Thyroid gland (tissue), 4 donors: ENCODE measurements around the gene ACADL. TPM values are rescaled to one million over a fixed set of nuclear protein-coding genes. Genes with fewer than 3 reads are reported as not detected.

Experiments used
- DNase-seq, 2 donors: peaks; one replicate each; pipeline ENCODE4 v3.0.0-alpha.2; 2019
- H3K27ac ChIP-seq, 3 donors: fragments of 200-600 bp; sonication (generic); 1 replicate in 2 of 3; 2 replicates in 1 of 3; pipeline ENCODE4 v1.5.1; 2016 to 2019; ENCODE audit warnings: mild to moderate bottlenecking in 1 of 3, moderate library complexity in 1 of 3
- H3K27me3 ChIP-seq: fragments of 200-600 bp; sonication (generic); one replicate; pipeline ENCODE4 v1.5.1; 2019
- H3K36me3 ChIP-seq, 2 donors: fragments of 200-600 bp; sonication (generic); one replicate each; pipeline ENCODE4 v1.5.1; 2016 to 2019
- H3K4me1 ChIP-seq, 2 donors: fragments of 200-600 bp; sonication (generic); one replicate each; pipeline ENCODE4 v1.5.1; 2017 to 2019
- H3K4me3 ChIP-seq, 3 donors: fragments of 200-600 bp; sonication (generic); replicated peaks in 1 of 3; 1 replicate in 2 of 3; 2 replicates in 1 of 3; pipeline ENCODE4 v1.5.1; 2016; ENCODE audit warnings: mild to moderate bottlenecking in 1 of 3
- H3K9me3 ChIP-seq: fragments of 200-600 bp; sonication (generic); one replicate; pipeline ENCODE4 v1.5.1; 2017
- CTCF ChIP-seq, 6 experiments: fragments of 200-600 bp in 3 of 6; fragments of 450-650 bp in 3 of 6; sonication (generic) in 3 of 6; IDR thresholded peaks; one replicate each; pipeline ENCODE4 v1.5.1; 2016 to 2019; ENCODE audit warnings: antibody characterized with exemption in 6 of 6, mild to moderate bottlenecking in 2 of 6, inconsistent platforms in 1 of 6, moderate library complexity in 1 of 6
- POLR2A ChIP-seq, 2 donors: fragments of 450-650 bp; IDR thresholded peaks; one replicate each; pipeline ENCODE4 v1.6.1; 2017; ENCODE audit warnings: antibody characterized with exemption in 2 of 2, mild to moderate bottlenecking in 2 of 2, moderate library complexity in 1 of 2
- WGBS, 2 donors: methylation state at CpG; one replicate each; pipeline ENCODE4 v1.1.5; 2017; 5-methylcytosine and 5-hydroxymethylcytosine counted together
- intact Hi-C: fragments of 100-400 bp; cut with DNase I; formaldehyde crosslinking; loops from one replicate; pipeline ENCODE4 v1.15.1; 2023
- total RNA-seq, 4 donors: library from RNA; depleted of rRNA; stranded (reverse); fragments of >200 nt; gene quantifications; one replicate each; pipeline ENCODE4 v1.2.3, GENCODE V29; 2016

ACADL gene
- total RNA-seq, 4 donors from 2014 or later: 72.7 to 133 (median 111) TPM

DNA sequence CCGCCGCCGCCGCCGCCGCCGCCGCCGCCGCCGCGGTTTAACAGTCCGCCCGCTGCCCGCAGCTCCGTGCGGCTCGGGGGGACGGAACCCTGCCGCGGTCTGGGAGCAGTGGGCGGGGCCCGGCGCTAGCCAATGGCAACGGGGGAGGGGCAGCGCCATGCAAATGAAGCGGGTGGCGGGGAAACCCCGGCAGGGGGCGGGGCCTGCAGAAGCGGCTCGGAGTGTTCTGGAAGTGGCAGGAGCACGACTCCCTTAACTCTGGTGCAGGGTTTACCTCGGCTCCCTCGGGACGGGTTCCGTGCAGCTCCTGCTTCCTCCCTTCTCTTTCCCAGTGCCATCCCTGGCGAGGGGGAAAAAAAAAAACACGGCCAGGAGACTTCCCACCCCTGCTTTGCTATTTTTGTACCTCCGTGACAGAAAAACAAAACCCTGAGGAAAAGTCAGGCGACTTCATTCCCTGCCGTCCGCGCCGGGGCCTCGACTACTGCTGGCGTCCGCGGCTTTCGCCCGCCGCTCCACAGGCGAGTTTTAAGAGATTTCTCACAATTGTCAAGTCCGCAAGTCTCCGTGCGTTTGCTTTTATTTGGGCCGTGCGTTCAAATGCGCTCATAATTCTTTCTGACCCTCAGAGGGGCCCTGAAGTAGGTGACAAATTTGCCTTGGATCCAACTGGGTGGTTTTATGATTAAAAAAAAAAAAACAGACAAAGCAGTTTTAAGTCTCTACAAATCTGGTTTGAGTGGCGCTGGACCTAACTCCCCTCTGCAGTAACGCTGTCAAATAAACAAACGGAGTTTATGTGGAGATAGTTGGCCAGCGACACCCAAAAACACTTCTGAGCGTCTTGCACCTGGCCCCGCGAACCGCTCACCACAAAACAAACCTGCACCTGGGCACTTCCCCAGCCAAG is 53.7 kb downstream of the ACADL start, which contains the start of gene KANSL1L:
Gene KANSL1L (minus strand): TSS at position 101 of the 910 bp plus-strand sequence. CDS start 16,827 bp downstream, outside the sequence.
- Histone ChIP-seq H3K9me3 (no peaks in the 10 kb centered on the region), H3K4me1 (peaks cover 19 to 23% of the 10 kb centered on the region in 2 donors), H3K4me3 (peak within 1 kb of the TSS; percentile 27 to 74 (median 67)), H3K36me3 (no peaks in the 10 kb centered on the region), H3K27ac (peak within 1 kb of the TSS; percentile 98 to 100 (median 100)), H3K27me3 (no peaks in the 10 kb centered on the region)
- intact Hi-C loops: loop anchor here (10.0 kb wide), 1 partner anchor 167 kb away; the partner anchor contains the start of gene RPE
- 1% methylated on average over 44 to 50 of the region's 67 CpGs for WGBS, 2 donors
- TF ChIP-seq POLR2A (IDR thresholded peaks at IDR 0.05) (peak; percentile 24 to 96), CTCF (IDR thresholded peaks at IDR 0.05) (no peak)
- DNase-seq: peak; percentile 99 to 100

GRCh38 chr2:210170446-210171303 is 54.6 kb downstream of the ACADL start:
- WGBS, 2 donors: 0% methylated on average over 12 to 16 of the region's 64 CpGs
- DNase-seq: peak; percentile 94 to 95
- Histone ChIP-seq H3K36me3 (no peaks in the 10 kb centered on the region), H3K9me3 (no peaks in the 10 kb centered on the region), H3K27ac (peak overlapping the region; percentile 98 to 100 (median 100)), H3K4me3 (peak overlapping the region; percentile 27 to 74 (median 67)), H3K4me1 (peaks cover 28 to 32% of the 10 kb centered on the region in 2 donors), H3K27me3 (no peaks in the 10 kb centered on the region)
- intact Hi-C loops: loop anchor here (10.0 kb wide), 1 partner anchor 166 kb away; the partner anchor contains the start of gene RPE
- TF ChIP-seq POLR2A (IDR thresholded peaks at IDR 0.05) (peak; percentile 46 to 95), CTCF (IDR thresholded peaks at IDR 0.05) (no peak)

DNA sequence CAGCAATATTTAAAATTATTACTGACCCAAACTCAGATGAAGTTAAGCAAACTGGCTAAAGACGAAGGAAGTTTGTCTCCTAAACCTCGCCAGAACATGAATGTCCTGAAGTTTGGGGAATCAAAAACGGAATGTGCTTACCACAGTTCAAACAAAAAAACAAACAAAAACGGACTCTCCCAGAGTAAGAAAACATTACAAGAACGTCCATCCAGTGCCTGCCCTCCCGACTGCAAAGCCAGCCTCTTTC is 55.1 kb downstream of the ACADL start:
- TF ChIP-seq POLR2A (IDR thresholded peaks at IDR 0.05) (no peak), CTCF (IDR thresholded peaks at IDR 0.05) (no peak)
- no peaks in the 10 kb centered on the region for H3K9me3 ChIP-seq
- intact Hi-C loops: loop anchor here (10.0 kb wide), 1 partner anchor 165 kb away; the partner anchor contains the start of gene RPE
- 0 to 1% methylated on average over 6 of the region's 6 CpGs for WGBS, 2 donors
- no peaks in the 10 kb centered on the region for H3K36me3 ChIP-seq
- no peak for DNase-seq
- H3K27me3 ChIP-seq: no peaks in the 10 kb centered on the region
- H3K4me1 ChIP-seq: peaks cover 30 to 35% of the 10 kb centered on the region in 2 donors
- peak overlapping the region; percentile 87 to 100 (median 100) for H3K27ac ChIP-seq
- peak overlapping the region; percentile 2 to 74 (median 18) for H3K4me3 ChIP-seq

DNA sequence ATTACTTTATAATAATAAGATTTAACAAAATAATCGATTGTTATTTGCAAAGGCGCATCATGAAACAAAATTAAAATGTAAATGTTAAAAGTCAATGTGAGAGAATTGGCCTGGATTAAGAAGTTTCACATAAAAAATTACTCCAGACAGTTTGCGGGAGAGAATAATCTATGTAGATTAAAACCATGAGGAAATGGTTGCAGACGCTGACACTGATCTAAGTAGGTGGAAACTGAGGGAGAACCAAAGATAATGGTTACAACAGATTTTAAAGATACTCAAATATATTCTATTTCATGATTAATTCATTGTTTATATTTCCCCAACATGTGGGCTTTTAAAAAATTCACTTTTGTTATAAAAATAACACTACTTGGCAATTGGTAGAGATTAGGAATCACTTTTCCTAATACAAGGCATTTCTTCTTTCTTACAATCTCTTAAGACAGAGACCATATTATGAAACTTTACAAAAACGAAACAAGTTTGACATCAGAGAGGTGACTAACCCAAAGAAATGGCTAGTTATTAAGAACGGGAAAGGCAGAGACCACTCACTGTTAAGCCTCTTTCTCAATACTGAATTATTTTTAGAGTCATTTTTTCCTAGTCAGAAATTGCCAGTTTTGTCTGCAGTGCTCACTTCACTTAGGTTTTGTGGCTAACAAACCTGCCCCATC is 55.6 kb downstream of the ACADL start:
- DNase-seq: no peak
- Histone ChIP-seq H3K4me3 (peak overlapping the region; percentile 2 to 74 (median 18)), H3K27me3 (no peaks in the 10 kb centered on the region), H3K27ac (peak overlapping the region; percentile 87 to 100 (median 100)), H3K9me3 (no peaks in the 10 kb centered on the region), H3K36me3 (no peaks in the 10 kb centered on the region), H3K4me1 (peaks cover 30 to 36% of the 10 kb centered on the region in 2 donors)
- WGBS, 2 donors: 34 to 37% methylated on average over 6 of the region's 6 CpGs
- intact Hi-C loops: loop anchor here (10.0 kb wide), 1 partner anchor 165 kb away; the partner anchor contains the start of gene RPE
- TF ChIP-seq POLR2A (IDR thresholded peaks at IDR 0.05) (no peak), CTCF (IDR thresholded peaks at IDR 0.05) (no peak)
